GM12801 (cell line): ENCODE measurements around the gene SHANK1.

Source experiments
- CTCF ChIP-seq: IDR thresholded peaks from one replicate; pipeline ENCODE4 v1.5.1; 2011; ENCODE audit warnings: control low read depth; ENCODE audit not compliant: insufficient read length; ENCODE audit errors: extremely low read depth

The SHANK1 gene

GRCh38 chr19:50719566-50719965 is at the start of gene SHANK1:
TSS of gene SHANK1 (minus strand) at chr19:50719802. CDS start at chr19:50716919, 2,883 bp downstream.
- TF ChIP-seq CTCF: no peak

GRCh38 chr19:50768277-50768676 is 48.7 kb upstream of the SHANK1 start:
- TF ChIP-seq CTCF: no peak

- TF ChIP-seq CTCF: no peak
Observed at GRCh38 chr19:50764409-50764808, 44.8 kb upstream of the SHANK1 start.

GRCh38 chr19:50759886-50760285 is 40.3 kb upstream of the SHANK1 start:
- TF ChIP-seq CTCF: no peak

GRCh38 chr19:50753879-50754278 is 34.3 kb upstream of the SHANK1 start:
- TF ChIP-seq CTCF: no peak

- TF ChIP-seq CTCF: no peak
Observed at GRCh38 chr19:50750010-50750409, 30.4 kb upstream of the SHANK1 start.

- TF ChIP-seq CTCF: no peak
Observed at GRCh38 chr19:50749490-50749889, 29.9 kb upstream of the SHANK1 start.

GRCh38 chr19:50745221-50745620 is 25.6 kb upstream of the SHANK1 start:
- no peak for TF ChIP-seq CTCF
